GM12878 (cell line): ENCODE measurements around the gene ATP6V1C2. TPM values are rescaled to one million over a fixed set of nuclear protein-coding genes. Genes with fewer than 3 reads are reported as not detected.

Experiments used
- ASH2L ChIP-seq: fragments of 300-600, 200-600 bp; sonication (generic); IDR thresholded peaks from 2 replicates; pipeline ENCODE4 v1.6.1; 2017; ENCODE audit warnings: low read depth, mild to moderate bottlenecking, borderline replicate concordance
- IRF4 ChIP-seq: IDR thresholded peaks from 2 replicates; pipeline ENCODE4 v1.6.1; 2011; ENCODE audit warnings: low read depth, low read length
- KLF5 ChIP-seq: fragments of 450-650 bp; IDR thresholded peaks from 2 replicates; pipeline ENCODE4 v1.6.1; 2014; ENCODE audit warnings: mild to moderate bottlenecking; ENCODE audit not compliant: partially characterized antibody
- POLR2AphosphoS5 ChIP-seq: IDR thresholded peaks from 2 replicates; pipeline ENCODE4 v1.6.1; 2011; ENCODE audit warnings: mild to moderate bottlenecking, low read length, inconsistent platforms
- SMC3 ChIP-seq: IDR thresholded peaks from 2 replicates; pipeline ENCODE4 v1.6.1; 2011; ENCODE audit warnings: low read length, improper control_type of control experiment, borderline replicate concordance
- ZNF622 ChIP-seq: fragments of 450-650 bp; IDR thresholded peaks from 2 replicates; pipeline ENCODE4 v1.6.1; 2017; ENCODE audit warnings: mild to moderate bottlenecking, inconsistent platforms
- ZSCAN29 ChIP-seq: fragments of 450-650 bp; IDR thresholded peaks from 2 replicates; pipeline ENCODE4 v1.6.1; 2017; ENCODE audit warnings: mild to moderate bottlenecking, moderate library complexity
- polyA plus RNA-seq, 11 experiments: library from polyadenylated mRNA; depleted of rRNA in 4 of 11; unstranded in 6 of 11; stranded (reverse) in 5 of 11; fragments of >200 nt; fragmentation: Nextera tagmentation in 4 of 11; fragmentation: Illumina TruSeq in 1 of 11; extraction: Ambion mirVana in 4 of 11; extraction: Trizol in 1 of 11; gene quantifications; 1 replicate in 1 of 11; 2 replicates in 10 of 11; pipeline versions ENCODE4 v1.2.1 to v1.2.3, GENCODE V29; 2011 to 2016; ENCODE audit warnings: inconsistent platforms in 2 of 11, missing spikeins in 2 of 11, low read depth in 1 of 11
- total RNA-seq, 4 experiments: library from RNA; depleted of rRNA in 3 of 4; stranded (reverse); fragments of >200 nt in 3 of 4; fragmentation: Illumina TruSeq in 1 of 4; extraction: Trizol in 1 of 4; gene quantifications; 2 replicates each; pipeline versions ENCODE4 v1.2.1 to v1.2.3, GENCODE V29; 2013 to 2021
- TF ChIP-seq, protein P1 (sequence below): fragments of 150-350 bp; IDR thresholded peaks from 2 replicates; pipeline ENCODE4 v1.6.1; 2014; ENCODE audit warnings: mild to moderate bottlenecking, low read depth, low read length
- TF ChIP-seq, protein P2 (sequence below): IDR thresholded peaks from 2 replicates; pipeline ENCODE4 v1.6.1; 2012; ENCODE audit warnings: low read length, inconsistent platforms
- TF ChIP-seq, protein P3 (sequence below): IDR thresholded peaks from 2 replicates; pipeline ENCODE4 v1.6.1; 2011; ENCODE audit warnings: borderline replicate concordance, low read depth, mild to moderate bottlenecking, moderate library complexity, low read length; ENCODE audit not compliant: insufficient read depth, poor library complexity, severe bottlenecking

Gene ATP6V1C2
- total and polyA plus RNA-seq, 10 of the 15 experiments (the other 5 are each of a cell fraction or from before 2014, with no cell fraction given), result 0.04 to 1.5 (median 0.24) TPM; not detected in 1

DNA sequence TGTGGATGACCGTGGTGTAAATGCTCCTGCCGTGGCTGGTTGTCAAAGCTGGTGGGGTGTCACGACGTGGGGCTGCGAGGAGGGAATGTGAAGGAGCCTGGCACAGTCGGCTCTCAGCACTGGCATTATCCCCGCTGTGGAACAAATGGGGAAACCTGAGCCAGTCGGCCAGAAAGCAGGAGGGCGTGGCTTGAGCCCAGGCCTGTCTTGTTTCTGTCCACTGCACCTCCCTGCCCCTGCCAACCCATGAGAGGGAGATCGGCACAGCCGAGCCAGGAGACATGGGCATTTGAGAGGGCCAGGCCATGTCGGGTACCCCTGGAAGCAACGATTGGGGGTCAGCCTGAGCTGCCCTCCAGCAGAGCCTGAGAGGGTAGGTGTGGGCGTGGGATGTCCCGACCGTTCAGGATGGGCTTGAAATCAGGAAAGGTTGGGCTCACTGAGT, 46.7 kb downstream of the ATP6V1C2 start (continued):
- TF ChIP-seq, protein P1, sequence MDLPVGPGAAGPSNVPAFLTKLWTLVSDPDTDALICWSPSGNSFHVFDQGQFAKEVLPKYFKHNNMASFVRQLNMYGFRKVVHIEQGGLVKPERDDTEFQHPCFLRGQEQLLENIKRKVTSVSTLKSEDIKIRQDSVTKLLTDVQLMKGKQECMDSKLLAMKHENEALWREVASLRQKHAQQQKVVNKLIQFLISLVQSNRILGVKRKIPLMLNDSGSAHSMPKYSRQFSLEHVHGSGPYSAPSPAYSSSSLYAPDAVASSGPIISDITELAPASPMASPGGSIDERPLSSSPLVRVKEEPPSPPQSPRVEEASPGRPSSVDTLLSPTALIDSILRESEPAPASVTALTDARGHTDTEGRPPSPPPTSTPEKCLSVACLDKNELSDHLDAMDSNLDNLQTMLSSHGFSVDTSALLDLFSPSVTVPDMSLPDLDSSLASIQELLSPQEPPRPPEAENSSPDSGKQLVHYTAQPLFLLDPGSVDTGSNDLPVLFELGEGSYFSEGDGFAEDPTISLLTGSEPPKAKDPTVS, result no peak
- TF ChIP-seq ZSCAN29, result no peak
- no peak for TF ChIP-seq KLF5
- TF ChIP-seq, protein P2, sequence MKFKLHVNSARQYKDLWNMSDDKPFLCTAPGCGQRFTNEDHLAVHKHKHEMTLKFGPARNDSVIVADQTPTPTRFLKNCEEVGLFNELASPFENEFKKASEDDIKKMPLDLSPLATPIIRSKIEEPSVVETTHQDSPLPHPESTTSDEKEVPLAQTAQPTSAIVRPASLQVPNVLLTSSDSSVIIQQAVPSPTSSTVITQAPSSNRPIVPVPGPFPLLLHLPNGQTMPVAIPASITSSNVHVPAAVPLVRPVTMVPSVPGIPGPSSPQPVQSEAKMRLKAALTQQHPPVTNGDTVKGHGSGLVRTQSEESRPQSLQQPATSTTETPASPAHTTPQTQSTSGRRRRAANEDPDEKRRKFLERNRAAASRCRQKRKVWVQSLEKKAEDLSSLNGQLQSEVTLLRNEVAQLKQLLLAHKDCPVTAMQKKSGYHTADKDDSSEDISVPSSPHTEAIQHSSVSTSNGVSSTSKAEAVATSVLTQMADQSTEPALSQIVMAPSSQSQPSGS, result no peak
- TF ChIP-seq, protein P3, sequence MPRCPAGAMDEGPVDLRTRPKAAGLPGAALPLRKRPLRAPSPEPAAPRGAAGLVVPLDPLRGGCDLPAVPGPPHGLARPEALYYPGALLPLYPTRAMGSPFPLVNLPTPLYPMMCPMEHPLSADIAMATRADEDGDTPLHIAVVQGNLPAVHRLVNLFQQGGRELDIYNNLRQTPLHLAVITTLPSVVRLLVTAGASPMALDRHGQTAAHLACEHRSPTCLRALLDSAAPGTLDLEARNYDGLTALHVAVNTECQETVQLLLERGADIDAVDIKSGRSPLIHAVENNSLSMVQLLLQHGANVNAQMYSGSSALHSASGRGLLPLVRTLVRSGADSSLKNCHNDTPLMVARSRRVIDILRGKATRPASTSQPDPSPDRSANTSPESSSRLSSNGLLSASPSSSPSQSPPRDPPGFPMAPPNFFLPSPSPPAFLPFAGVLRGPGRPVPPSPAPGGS, result no peak
- TF ChIP-seq ASH2L, result no peak
- TF ChIP-seq SMC3, result no peak
- no peak for TF ChIP-seq POLR2AphosphoS5
- TF ChIP-seq IRF4, result no peak
- no peak for TF ChIP-seq ZNF622
